Activated CD8-positive, alpha-beta memory T cell treated with anti-CD3 and anti-CD28 coated beads, Interleukin-2, amount 50 U/mL, for 4 hours (primary cell): ENCODE results near the gene ALKBH1.
"Not testable (repeated sequence)": the region's sequence is repeated elsewhere in the genome, so short reads cannot be mapped to it uniquely, and the experiment has no call there.

Experiments
- DNase-seq: peaks from one replicate; pipeline ENCODE4 v3.0.0-alpha.2; 2020

ALKBH1 gene

GRCh38 chr14:77667331-77667730 is 40.5 kb downstream of the ALKBH1 start:
- no peak for DNase-seq

- no peak for DNase-seq
Measured at GRCh38 chr14:77663293-77663692, 44.5 kb downstream of the ALKBH1 start.

GRCh38 chr14:77661562-77661961 is 46.3 kb downstream of the ALKBH1 start:
- not testable (repeated sequence) for DNase-seq

GRCh38 chr14:77660754-77661153 is 47.1 kb downstream of the ALKBH1 start:
- DNase-seq, result no peak

GRCh38 chr14:77659831-77660230 is 48.0 kb downstream of the ALKBH1 start:
- no peak for DNase-seq

- no peak for DNase-seq
Measured at GRCh38 chr14:77657280-77657679, 50.5 kb downstream of the ALKBH1 start.

GRCh38 chr14:77654001-77654441 is 53.8 kb downstream of the ALKBH1 start:
- DNase-seq, result no peak

- no peak for DNase-seq
Measured at GRCh38 chr14:77649326-77649725, 58.5 kb downstream of the ALKBH1 start.

- DNase-seq, result no peak
Measured at GRCh38 chr14:77648520-77649200, 59.2 kb downstream of the ALKBH1 start.

GRCh38 chr14:77647853-77648252 is 60.0 kb downstream of the ALKBH1 start:
- DNase-seq, result no peak

GRCh38 chr14:77646907-77647306 is 60.9 kb downstream of the ALKBH1 start:
- DNase-seq, result no peak

- no peak for DNase-seq
Measured at GRCh38 chr14:77645520-77646230, 62.1 kb downstream of the ALKBH1 start.

- DNase-seq, result no peak
Measured at GRCh38 chr14:77642407-77642806, 65.4 kb downstream of the ALKBH1 start.

- peak; percentile 69 for DNase-seq
Measured at GRCh38 chr14:77641534-77642341, 66.1 kb downstream of the ALKBH1 start.

GRCh38 chr14:77640756-77641533 is 66.9 kb downstream of the ALKBH1 start:
- no peak for DNase-seq

- DNase-seq, result no peak
Measured at GRCh38 chr14:77638771-77639171, 69.1 kb downstream of the ALKBH1 start.

- not testable (repeated sequence) for DNase-seq
Measured at GRCh38 chr14:77635869-77636268, 72.0 kb downstream of the ALKBH1 start.

- DNase-seq, result not testable (repeated sequence)
Measured at GRCh38 chr14:77635466-77635865, 72.4 kb downstream of the ALKBH1 start.

- DNase-seq, result no peak
Measured at GRCh38 chr14:77630111-77630510, 77.7 kb downstream of the ALKBH1 start.

GRCh38 chr14:77625360-77625759 is 82.5 kb downstream of the ALKBH1 start:
- no peak for DNase-seq

GRCh38 chr14:77623201-77623600 is 84.6 kb downstream of the ALKBH1 start:
- no peak for DNase-seq
